ENCODE data around the gene MBD3L2B.

The MBD3L2B gene

DNA sequence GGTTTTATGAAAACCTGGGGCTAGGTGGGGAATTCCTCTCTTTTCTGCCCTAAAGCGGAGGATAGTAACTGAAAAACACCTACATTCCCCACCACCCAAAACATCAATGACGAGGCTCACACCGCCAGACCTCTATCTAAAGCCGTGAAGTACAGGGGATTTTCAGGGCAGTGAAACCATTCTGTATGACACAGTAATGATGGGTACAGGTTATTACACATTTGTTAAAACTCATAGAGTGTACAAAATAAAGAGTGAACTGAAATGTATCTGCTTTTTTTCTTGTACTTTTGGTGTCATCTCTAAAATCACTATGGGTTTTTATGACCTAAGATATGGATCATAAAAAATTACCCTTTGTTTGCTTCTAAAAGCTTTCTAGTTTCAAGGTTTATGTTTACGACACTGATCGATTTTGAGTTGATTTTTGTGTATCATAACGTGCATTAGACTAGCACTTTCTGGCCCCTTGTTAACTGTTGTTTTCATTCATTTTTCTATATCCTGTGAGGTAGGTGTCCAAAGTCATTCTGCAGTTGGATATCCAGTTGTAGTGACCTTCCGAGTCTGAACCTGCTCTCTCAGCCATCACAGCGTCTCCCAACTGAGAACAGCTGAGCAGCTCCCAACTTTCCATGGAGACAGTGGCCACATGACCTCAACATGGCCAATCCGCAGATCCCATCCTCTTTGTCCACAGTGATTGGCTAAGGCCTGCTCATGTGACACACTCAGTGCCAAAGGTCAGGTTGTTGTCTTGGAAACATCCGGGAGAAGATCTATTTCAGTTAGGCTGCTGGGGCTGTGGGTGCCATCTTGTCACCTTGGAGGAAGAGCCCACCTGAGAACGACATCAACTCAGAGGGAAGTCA is 10.3 kb downstream of the MBD3L2B start:
- DNase-seq (ENCODE audit: low spot score): no peak

DNA sequence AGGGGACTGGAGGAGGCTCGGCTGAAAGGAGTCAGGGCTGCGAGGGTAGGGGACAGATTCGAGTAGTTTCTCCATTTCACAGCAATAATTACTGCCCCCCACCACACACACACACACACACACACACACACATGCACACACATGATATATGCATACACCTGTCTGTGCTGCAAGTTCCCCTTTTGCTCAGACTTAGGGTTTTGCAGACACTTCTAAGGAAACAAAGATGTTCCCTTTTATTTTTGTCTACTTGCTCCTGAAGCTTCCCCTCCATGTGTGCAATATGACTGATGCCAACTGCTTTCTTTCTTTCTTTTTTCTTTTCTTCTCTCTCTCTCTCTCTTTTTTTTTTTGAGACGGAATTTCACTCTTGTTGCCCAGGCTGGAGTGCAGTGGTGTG is 13.4 kb downstream of the MBD3L2B start:
- DNase-seq (ENCODE audit: low spot score): no peak

DNA sequence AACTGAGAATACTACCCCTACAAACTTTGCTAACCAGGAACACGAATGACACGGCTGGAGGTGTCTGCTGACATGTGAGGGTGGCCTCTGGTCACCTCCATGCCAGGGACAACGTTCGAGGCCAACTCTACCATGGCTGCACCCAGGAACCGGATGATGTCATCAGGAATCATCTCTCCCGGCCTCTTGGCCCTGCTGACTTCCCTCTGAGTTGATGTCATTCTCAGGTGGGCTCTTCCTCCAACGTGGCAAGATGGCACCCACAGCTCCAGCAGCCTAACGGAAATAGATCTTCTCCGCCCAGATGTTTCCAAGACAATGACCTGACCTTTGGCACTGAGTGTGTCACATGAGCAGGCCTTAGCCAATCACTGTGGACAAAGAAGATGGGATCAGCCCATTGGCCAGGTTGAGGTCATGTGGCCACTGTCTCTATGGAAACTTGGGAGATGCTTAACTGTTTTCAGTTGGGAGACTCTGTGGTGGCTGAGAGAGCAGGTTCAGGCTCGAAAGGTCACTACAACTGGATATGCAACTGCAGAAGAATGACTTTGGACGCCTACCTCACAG is 15.0 kb downstream of the MBD3L2B start:
- DNase-seq (ENCODE audit: low spot score): no peak

DNA sequence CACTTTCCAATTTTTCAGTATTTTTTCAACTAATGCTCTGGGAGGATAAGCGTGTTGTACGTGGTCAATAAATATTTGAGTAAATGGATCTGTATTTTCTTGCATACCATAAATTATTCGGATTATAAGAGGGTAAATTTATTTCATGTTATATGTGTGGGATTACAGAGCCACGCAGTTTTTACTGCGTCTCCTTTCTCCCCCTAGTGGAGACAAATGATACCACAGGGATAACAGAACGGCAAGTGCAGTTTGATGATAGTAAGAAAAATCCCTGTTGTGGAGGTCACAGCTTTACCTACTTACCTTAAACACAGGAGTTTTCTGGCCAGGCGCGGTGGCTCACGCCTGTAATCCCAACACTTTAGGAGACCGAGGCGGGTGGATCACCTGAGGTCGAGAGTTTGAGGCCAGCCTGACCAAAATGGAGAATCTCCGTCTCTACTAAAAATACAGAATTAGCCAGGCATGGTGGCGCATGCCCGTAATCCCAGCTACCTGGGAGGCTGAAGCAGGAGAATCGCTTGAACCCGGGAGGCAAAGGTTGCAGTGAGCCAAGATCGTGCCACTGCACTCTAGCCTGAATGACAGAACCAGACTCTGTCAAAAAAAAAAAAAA is 16.8 kb downstream of the MBD3L2B start:
- no peak for DNase-seq (ENCODE audit: low spot score)

DNA sequence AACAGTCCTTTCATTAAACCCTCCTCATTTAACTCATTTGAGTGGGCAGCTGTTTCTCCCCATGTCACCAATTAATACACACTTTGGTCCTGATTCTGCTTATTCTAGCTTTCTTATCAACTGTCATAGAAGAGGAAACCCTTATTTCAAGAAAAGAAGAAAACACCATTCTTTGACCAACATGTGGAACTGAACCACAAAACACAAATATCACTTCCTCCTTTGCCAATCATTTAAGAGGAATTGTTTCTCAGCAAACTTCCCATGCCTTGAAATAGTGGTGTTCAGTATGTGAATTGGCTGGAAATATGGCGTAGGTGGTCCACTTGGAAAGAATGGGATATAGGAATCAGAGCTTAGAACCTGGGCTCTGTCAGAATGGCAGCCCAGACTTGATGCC is 20.4 kb downstream of the MBD3L2B start:
- DNase-seq (ENCODE audit: low spot score): no peak

DNA sequence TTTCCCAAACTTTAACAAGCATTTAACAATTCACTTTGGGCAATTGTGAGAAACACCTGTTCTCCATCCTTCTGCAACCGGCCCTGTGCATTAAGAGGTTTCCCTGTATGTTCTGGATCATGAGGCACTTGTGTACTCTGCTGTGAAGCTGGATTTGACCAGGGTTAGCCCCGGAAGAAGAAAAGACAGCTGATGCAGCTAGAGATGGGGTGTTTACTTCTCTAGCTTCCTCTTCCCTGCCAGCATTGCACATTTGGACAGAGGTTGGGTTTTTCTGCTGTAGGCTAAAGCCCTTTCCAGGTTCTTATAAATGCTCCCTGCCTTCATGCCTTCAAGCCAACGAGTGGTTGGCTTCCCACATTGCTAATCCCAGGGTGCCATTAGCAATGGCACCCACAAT is 20.9 kb downstream of the MBD3L2B start:
- DNase-seq (ENCODE audit: low spot score): no peak

GRCh38 chr19:6999933-7000332 is 21.3 kb downstream of the MBD3L2B start:
- no peak for DNase-seq (ENCODE audit: low spot score)

DNA sequence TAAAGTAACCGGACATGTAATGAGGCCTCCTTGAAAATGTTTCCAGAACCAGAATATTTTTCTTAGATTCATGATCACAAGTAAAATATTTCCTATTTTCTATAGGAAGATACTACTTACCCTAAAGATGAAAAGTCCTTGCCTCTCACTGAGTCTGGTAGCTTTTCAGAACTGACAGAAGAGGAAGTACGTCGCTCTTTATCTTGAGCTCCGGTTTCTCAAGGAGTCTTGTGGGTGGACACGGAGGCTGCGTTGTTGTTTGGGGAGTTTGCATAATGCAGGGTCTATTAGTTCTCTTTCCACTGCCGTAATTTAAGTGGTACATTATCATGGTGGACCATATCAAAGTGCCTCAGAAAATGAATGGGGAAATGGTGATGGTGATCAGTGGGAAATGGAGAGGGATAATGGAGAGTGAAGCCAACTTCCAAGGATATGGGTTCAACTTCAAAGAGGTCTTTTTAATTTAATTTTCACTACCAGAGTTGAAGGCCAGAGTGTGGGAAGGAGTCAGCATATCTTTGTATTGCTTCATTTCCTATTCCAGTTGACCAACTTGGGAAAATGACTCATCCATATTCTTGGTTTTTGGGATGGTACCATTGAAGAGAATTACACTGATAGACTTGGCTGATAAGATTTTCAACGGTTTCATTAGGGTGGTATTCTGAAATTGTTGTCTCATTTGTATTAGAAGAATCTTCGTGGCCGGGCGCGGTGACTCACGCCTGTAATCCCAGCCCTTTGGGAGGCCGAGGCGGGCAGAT is 23.4 kb downstream of the MBD3L2B start:
- no peak for DNase-seq (ENCODE audit: low spot score)

DNA sequence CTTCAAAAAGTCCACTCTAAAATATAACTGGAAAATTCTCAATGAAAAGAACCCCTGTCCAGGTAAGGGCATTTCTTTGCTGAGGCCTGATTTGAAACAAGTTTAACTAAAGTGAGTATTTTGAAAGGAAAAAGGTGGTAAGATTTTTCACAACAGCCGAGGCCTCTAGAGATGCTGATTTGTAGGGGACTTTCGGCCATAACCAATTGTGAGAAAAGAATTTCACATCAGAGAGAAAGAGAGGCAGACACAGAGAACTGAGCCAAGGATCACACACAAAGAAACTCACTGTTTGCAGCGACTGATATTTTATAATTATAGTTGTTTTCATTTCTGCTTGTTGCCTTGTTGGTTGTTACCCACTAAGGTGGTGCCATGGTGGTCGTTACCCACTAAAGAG is 24.4 kb downstream of the MBD3L2B start:
- DNase-seq (ENCODE audit: low spot score): no peak

GRCh38 chr19:6995054-6995453 is 26.2 kb downstream of the MBD3L2B start:
- no peak for DNase-seq (ENCODE audit: low spot score)

GRCh38 chr19:6988257-6988656 is 33.0 kb downstream of the MBD3L2B start:
- no peak for DNase-seq (ENCODE audit: low spot score)

GRCh38 chr19:6987850-6988249 is 33.4 kb downstream of the MBD3L2B start:
- DNase-seq (ENCODE audit: low spot score): no peak

DNA sequence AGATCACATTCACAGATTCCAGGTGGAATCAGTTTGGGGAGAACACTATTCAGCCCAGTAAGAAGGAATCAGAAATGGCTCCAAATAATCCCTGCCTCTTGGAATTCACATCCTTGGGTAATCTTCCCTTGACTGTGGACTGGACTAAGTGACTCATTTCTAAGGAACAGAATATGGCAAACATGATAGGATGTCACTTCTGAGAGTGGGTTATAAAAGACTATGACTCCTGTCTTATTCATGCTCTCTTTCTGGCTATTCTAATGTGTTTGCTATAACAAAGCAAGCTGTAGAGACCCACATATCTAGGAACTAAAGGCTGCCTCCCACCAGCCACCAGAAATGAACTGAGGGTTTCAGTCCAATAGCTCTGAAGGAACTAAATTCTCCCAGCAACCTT is 37.8 kb downstream of the MBD3L2B start:
- DNase-seq (ENCODE audit: low spot score): no peak

DNA sequence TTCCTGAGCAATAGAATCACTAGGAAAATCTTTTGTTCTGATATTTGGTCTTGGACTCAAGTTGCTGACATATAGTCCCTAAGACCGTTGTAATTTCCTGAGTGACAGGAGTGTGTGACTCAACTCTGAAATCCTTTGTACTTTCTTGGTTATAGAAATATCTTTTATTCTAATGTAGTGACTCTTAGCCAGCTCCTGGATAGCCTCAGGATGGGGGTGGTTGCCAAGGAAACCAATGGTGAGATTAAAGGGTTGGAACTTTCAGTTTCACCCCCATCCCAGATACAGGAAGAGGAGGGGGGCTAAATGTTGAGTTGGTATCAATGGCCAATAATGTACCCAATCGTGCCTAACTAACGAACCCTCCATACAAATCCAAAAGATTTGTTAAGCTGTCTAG is 41.8 kb downstream of the MBD3L2B start:
- no peak for DNase-seq (ENCODE audit: low spot score)

- DNase-seq (ENCODE audit: low spot score): no peak
Observed at GRCh38 chr19:6976197-6976596, 45.0 kb downstream of the MBD3L2B start.

DNA sequence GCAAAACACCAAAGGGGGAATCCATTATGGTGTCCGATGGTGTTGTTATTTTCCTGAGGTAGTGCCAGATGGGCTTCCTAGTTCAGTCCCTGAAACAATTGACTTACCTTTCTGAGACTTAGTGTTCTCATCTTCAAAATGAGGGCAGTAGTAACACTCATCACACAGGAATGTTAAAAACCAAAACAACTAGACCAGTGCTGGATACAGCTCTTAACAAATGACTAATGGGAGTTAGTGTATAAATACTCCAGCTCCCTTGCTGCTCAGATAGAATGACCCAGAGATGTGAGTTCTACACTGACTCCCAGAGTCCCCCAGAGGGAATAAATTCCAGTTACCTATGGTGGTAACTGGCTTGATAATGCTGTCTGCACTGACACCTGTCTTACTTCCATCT is 49.9 kb downstream of the MBD3L2B start:
- no peak for DNase-seq (ENCODE audit: low spot score)

DNA sequence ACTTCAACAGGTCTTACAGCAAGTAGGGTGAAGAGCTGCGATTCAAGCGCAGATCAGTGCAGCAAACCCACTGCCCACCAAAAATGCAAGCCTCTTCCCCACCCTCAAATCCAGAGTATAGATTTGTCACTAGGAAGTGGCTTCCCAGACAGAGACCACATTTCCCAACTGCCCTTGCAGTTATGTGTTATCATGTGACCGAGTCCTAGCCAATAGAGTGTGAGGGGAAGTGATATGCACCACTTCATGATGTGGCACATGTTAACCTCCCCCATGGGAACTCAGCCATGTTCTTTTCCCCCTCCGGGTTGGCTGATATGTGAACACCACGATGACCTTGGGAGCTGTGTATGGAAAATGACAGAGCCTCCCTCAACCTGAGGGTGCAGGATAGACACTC is 50.8 kb downstream of the MBD3L2B start:
- DNase-seq (ENCODE audit: low spot score): no peak

GRCh38 chr19:6970021-6970420 is 51.2 kb downstream of the MBD3L2B start:
- DNase-seq (ENCODE audit: low spot score): no peak

GRCh38 chr19:6969490-6969889 is 51.7 kb downstream of the MBD3L2B start:
- DNase-seq (ENCODE audit: low spot score): no peak
